Ascending aorta (tissue), 2 donors: ENCODE results near the gene RECQL5. TPM values are rescaled to one million over a fixed set of nuclear protein-coding genes. Genes with fewer than 3 reads are reported as not detected.

Experiments used
- DNase-seq, 2 donors: peaks; one replicate each; pipeline ENCODE4 v3.0.0-alpha.2; 2019; ENCODE audit warnings: low spot score in 2 of 2
- H3K27ac ChIP-seq, 2 donors: fragments of 200-600 bp; sonication (generic); one replicate each; pipeline ENCODE4 v1.5.1; 2016 to 2017; ENCODE audit warnings: mild to moderate bottlenecking in 1 of 2
- H3K27me3 ChIP-seq: fragments of 200-600 bp; sonication (generic); one replicate; pipeline ENCODE4 v1.5.1; 2017
- H3K36me3 ChIP-seq, 2 donors: fragments of 200-600 bp; sonication (generic); one replicate each; pipeline ENCODE4 v1.5.1; 2016
- H3K4me1 ChIP-seq, 2 donors: fragments of 200-600 bp; sonication (generic); one replicate each; pipeline ENCODE4 v1.5.1; 2016 to 2017; ENCODE audit warnings: mild to moderate bottlenecking in 1 of 2
- H3K4me3 ChIP-seq, 2 donors: fragments of 200-600 bp; sonication (generic); one replicate each; pipeline ENCODE4 v1.5.1; 2016 to 2017; ENCODE audit warnings: mild to moderate bottlenecking in 1 of 2
- H3K9me3 ChIP-seq, 2 donors: fragments of 200-600 bp; sonication (generic); one replicate each; pipeline ENCODE4 v1.5.1; 2016
- intact Hi-C: fragments of 100-400 bp; cut with DNase I; formaldehyde crosslinking; loops from one replicate; pipeline ENCODE4 v1.15.1; 2023
- total RNA-seq: library from RNA; depleted of rRNA; stranded (reverse); fragments of >200 nt; gene quantifications from one replicate; pipeline ENCODE4 v1.1.0, GENCODE V29; 2016
- TF ChIP-seq, protein P1 (sequence below), 3 experiments: fragments of 200-600 bp in 2 of 3; fragments of 450-650 bp in 1 of 3; sonication (generic) in 2 of 3; IDR thresholded peaks; one replicate each; pipeline ENCODE4 v1.5.1; 2016 to 2019; ENCODE audit warnings: antibody characterized with exemption in 3 of 3, mild to moderate bottlenecking in 1 of 3, moderate library complexity in 1 of 3

Gene RECQL5
- total RNA-seq, 1 donor from 2014 or later: 7.6 TPM

DNA sequence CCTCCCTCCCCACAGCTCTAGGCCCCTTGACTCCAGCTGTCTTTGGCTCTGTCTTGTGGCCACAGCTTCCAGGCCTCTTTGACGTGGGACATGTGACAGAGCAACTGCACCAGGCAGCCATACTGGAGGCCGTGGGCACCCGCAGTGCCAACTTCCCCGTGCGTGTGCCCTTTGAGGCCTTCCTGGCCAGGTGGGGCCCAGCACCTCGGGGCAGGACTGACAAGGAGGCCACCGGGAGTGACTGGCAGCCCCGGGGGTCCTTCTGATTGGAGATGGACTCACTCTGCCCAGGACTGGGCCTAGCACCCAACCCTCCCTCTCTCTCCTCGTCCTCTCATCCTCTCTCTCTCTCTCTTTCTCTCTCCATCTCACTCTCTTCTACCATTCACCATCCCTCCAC is 63.8 kb downstream of the RECQL5 start:
- TF ChIP-seq, protein P1, sequence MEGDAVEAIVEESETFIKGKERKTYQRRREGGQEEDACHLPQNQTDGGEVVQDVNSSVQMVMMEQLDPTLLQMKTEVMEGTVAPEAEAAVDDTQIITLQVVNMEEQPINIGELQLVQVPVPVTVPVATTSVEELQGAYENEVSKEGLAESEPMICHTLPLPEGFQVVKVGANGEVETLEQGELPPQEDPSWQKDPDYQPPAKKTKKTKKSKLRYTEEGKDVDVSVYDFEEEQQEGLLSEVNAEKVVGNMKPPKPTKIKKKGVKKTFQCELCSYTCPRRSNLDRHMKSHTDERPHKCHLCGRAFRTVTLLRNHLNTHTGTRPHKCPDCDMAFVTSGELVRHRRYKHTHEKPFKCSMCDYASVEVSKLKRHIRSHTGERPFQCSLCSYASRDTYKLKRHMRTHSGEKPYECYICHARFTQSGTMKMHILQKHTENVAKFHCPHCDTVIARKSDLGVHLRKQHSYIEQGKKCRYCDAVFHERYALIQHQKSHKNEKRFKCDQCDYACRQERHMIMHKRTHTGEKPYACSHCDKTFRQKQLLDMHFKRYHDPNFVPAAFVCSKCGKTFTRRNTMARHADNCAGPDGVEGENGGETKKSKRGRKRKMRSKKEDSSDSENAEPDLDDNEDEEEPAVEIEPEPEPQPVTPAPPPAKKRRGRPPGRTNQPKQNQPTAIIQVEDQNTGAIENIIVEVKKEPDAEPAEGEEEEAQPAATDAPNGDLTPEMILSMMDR (IDR thresholded peaks at IDR 0.05): no peak
- Histone ChIP-seq H3K4me1 (no peaks in the 10 kb centered on the region), H3K27ac (no peak overlapping the region), H3K27me3 (no peaks in the 10 kb centered on the region), H3K4me3 (no peak overlapping the region), H3K9me3 (no peaks in the 10 kb centered on the region), H3K36me3 (no peaks in the 10 kb centered on the region)
- DNase-seq: no peak
- intact Hi-C loops: no loop called here

DNA sequence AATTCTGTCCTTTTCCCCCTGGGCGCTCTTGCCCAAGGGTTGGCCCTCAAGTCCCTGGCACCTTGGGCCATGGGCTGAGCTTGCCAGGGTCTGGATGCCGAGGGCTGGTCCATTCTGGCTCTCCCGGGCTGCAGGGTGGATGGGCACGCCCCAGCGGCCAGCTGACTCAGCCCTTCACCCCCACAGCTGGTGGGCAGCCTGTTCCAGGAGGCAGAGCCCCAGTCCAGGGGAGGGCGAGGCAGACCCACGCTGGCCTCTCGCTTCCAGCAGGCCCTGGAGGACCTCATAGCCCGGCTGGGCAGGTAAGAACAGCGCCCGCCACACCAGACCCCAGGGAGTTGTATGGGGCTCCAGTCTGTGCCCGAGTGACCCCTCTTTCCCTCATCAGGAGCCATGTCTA is 64.3 kb downstream of the RECQL5 start:
- Histone ChIP-seq H3K27me3 (no peaks in the 10 kb centered on the region), H3K4me1 (no peaks in the 10 kb centered on the region), H3K9me3 (no peaks in the 10 kb centered on the region), H3K36me3 (no peaks in the 10 kb centered on the region), H3K4me3 (no peak overlapping the region), H3K27ac (no peak overlapping the region)
- no peak for DNase-seq
- intact Hi-C loops: no loop called here
- TF ChIP-seq, protein P1 (IDR thresholded peaks at IDR 0.05): no peak

DNA sequence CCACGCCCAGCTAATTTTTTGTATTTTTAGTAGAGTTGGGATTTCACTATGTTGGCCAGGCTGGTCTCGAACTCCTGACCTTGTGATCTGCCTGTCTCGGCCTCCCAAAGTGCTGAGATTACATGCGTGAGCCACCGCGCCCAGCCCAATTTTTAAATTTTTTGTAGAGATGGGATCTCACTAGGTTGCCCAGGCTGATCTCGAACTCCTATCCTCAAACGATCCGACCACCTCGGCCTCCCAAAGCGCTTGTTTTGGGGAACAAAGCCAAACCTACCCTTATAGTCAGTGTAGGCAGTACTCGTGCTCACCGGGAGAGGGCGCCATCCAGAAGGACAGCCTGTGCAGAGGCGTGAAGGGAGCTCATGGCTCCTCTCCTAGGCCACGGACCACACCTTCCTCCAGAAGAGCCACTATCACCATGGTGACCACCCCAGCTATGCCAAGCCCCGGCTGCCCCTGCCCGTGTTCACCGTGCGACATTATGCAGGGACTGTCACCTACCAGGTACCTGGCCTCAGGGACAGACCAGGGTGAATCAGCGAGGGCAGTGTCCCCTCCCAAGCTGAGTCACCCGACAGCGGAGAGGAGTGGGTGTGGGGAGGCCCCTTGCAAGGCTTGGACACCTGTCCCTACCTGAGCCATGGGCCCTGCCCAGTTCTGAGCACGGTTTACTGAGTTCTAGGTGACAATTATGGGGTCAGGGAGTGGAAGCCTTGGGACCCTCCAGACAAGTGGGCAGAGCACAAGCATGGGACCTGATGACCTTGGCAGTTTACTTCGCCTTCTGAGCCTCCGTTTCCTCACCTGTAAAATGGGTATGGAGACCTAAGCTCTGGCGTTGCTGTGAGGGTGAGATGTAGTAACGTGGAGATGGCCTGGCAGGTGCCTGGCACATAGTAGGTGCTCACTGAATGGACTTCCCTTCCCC is 65.6 kb downstream of the RECQL5 start:
- no peaks in the 10 kb centered on the region for H3K27me3 ChIP-seq
- no peak for DNase-seq
- TF ChIP-seq, protein P1 (IDR thresholded peaks at IDR 0.05): peak; percentile 19 to 55 (median 36)
- no peaks in the 10 kb centered on the region for H3K9me3 ChIP-seq
- H3K4me1 ChIP-seq: no peaks in the 10 kb centered on the region
- no peak overlapping the region for H3K27ac ChIP-seq
- intact Hi-C loops: no loop called here
- no peaks in the 10 kb centered on the region for H3K36me3 ChIP-seq
- H3K4me3 ChIP-seq: no peak overlapping the region

DNA sequence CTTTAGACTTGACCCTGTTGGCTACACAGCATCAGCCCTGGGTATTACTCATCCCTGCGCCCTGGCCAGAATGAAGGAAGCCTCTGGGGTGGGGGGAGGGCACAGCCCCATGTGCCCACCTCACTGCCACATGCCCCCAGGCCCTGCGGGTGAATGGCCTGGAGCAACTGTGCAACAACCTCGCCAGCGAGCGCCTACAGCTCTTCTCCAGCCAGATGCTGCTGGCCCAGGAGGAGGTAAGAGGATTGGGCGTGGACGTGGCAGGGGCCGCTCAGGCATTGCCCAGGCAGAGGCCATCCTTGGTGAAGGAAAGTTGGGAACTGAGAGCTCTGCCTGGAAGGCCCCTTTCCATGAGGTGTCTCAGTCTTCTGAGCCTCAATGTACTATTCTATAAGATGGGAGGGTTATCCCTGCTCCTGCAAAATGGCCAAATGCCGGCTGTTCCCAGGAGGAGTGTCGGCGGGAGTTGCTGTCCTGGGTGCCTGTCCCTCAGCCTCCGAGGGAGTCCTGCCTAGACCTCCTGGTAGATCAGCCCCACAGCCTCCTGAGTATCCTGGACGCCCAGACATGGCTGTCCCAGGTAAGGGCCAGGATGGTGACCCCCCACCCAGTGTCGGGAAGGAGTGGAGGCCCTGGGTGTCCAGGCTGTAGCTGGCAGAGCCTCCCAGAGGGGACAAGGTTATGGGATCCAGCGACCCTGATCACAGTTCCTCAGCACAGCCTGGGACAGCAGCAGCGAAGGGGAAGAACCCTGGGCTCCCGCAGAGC is 70.5 kb downstream of the RECQL5 start:
- H3K36me3 ChIP-seq: no peaks in the 10 kb centered on the region
- no peak for DNase-seq
- intact Hi-C loops: no loop called here
- H3K27me3 ChIP-seq: no peaks in the 10 kb centered on the region
- no peak overlapping the region for H3K4me3 ChIP-seq
- H3K27ac ChIP-seq: no peak overlapping the region
- no peaks in the 10 kb centered on the region for H3K9me3 ChIP-seq
- H3K4me1 ChIP-seq: no peaks in the 10 kb centered on the region
- TF ChIP-seq, protein P1 (IDR thresholded peaks at IDR 0.05): no peak

DNA sequence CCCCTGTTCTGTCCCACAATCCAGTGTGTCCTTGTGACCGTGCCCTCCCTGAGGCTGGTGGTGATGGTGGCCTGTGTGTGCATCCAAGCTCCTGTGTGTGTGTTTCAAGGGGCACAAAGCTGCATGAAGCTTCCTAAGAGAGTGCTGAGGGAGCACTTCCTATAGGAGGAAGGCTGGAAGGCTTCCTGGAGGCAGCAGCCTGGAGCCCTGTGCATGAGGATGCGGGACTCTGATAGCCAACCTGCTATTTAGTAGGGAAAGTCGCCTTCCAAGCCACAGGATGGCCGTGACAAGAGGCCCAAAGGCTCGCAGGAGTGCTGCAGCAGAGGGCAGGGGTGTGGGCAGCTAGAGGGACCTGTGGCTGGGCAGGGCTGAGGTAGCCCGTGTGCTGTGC is 71.0 kb downstream of the RECQL5 start:
- no peak for DNase-seq
- Histone ChIP-seq H3K9me3 (no peaks in the 10 kb centered on the region), H3K4me3 (no peak overlapping the region), H3K36me3 (no peaks in the 10 kb centered on the region), H3K27me3 (no peaks in the 10 kb centered on the region), H3K4me1 (no peaks in the 10 kb centered on the region), H3K27ac (no peak overlapping the region)
- intact Hi-C loops: no loop called here
- TF ChIP-seq, protein P1 (IDR thresholded peaks at IDR 0.05): no peak
